ENCODE measurements around the gene MATN1. TPM values are rescaled to one million over a fixed set of nuclear protein-coding genes. Genes with fewer than 3 reads are reported as not detected.

MATN1 gene
- total RNA-seq, 8 experiments from 2014 or later: 0.22 to 2.9 (median 1.0) TPM

DNA sequence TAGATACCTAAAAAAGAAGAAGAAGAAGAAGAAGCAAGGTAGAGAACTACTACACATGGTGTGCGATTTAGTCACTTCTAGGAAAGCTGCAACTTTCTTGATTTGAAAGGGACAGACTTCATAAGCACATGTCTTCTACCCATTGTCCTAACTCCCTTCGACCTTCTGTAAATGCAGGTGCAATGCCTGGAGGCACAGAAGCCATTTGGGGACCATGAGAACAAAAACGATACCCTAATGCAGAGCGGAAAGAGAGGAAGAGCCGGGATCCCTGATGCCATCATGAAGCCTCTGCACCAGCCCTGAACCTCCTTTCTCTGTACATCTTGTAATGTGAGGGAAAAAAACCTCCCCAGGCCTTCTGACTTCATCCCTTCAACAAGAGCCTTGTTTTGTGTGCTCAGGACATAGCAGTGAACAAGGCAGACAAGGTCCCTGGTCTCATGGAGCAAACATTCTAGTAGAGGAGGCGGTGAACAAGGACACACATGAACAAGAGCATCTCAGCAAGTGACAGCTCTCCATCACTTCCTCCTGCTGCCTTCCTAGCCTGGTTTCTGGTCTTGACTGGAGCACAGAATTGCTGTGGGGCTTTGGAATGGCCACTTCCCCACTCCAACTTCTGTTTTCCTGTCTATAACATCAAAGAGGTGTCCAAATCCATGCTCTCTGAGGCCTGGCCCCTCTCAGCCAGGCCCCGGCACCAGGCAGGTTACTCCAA lies 39.7 kb upstream of the MATN1 start:
- in situ Hi-C loops (cut with MboI; ENCODE audit: low pct_unique_long_range_greater_than_20kb in 2 of 9, low sequenced_read_pairs in 9 of 9, unreplicated experiment in 9 of 9): no loop called here
- Histone ChIP-seq H3K27ac (peak overlapping the region in 1 of 2 donors; percentile 27), H3K4me1 (replicated peaks in 1 of 2) (peaks cover 29 to 35% of the 10 kb centered on the region in 2 donors), H3K4me3 (no peak overlapping the region)
- ATAC-seq (replicated peaks in 6 of 8): no peak
- 45 to 100% (median 84%) methylated on average over 3 to 7 of the region's 7 CpGs for WGBS, 10 experiments

- WGBS, 10 experiments: 29 to 90% (median 80%) methylated on average over 1 to 6 of the region's 6 CpGs; no CpG with 5 or more reads in 3 of the 10 experiments
- peak in 7 of 8 experiments; percentile 78 to 93 (median 88) for ATAC-seq (replicated peaks in 6 of 8)
- Histone ChIP-seq H3K27ac (peak overlapping the region; percentile 22 to 43), H3K4me3 (no peak overlapping the region), H3K4me1 (replicated peaks in 1 of 2) (peaks cover 29 to 35% of the 10 kb centered on the region in 2 donors)
- in situ Hi-C loops (cut with MboI; ENCODE audit: low pct_unique_long_range_greater_than_20kb in 2 of 9, low sequenced_read_pairs in 9 of 9, unreplicated experiment in 9 of 9): no loop called here
These were observed 39.0 kb upstream of the MATN1 start for GRCh38 chr1:30762152-30762929.

DNA sequence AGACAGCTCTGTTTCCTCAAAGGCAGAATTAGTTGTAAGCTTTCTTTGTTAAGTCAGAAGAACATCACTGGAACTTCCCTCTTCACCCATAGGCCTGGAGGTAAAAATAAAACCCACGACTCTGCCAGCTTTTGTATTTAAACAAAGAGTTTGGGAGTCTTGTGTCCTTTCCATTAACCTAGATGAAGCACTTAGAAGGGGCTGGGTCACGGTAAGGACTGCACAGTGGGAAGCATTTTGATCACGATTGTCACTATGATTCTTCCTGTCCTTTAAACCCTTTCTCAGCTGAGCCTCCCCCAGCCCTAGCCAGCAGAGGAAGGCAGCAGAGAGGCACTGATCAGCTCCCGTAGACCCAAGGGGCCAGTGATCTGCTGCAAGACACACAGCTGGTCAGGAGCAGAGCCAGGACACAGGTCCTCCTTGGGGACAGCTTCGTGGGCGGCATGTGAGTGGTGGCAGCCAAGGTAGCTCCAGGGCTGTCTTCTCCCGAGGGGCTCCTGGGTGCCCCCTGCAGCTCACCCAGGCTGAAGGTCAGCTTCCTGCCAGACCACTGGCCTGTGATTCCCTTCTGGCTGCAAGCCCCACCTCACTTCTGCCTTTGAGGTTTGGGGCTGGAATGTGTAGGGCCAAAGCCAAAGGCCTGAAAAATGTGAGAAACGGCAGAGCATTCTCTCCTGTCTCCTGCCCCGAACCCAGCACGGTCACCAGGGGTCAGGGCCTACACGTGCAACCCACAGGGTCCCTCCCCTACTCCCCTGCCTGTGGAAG lies 38.2 kb upstream of the MATN1 start:
- WGBS, 10 experiments: 16 to 76% (median 43%) methylated on average over 2 to 8 of the region's 11 CpGs; no CpG with 5 or more reads in 2 of the 10 experiments
- ATAC-seq (replicated peaks in 6 of 8): peak in 1 of 8 experiments; percentile 7
- in situ Hi-C loops (cut with MboI; ENCODE audit: low pct_unique_long_range_greater_than_20kb in 2 of 9, low sequenced_read_pairs in 9 of 9, unreplicated experiment in 9 of 9): no loop called here
- Histone ChIP-seq H3K4me3 (no peak overlapping the region), H3K27ac (peak overlapping the region in 1 of 2 donors; percentile 43), H3K4me1 (replicated peaks in 1 of 2) (peaks cover 29 to 35% of the 10 kb centered on the region in 2 donors)

- Histone ChIP-seq H3K4me3 (no peak overlapping the region), H3K4me1 (replicated peaks in 1 of 2) (peaks cover 29 to 36% of the 10 kb centered on the region in 2 donors), H3K27ac (no peak overlapping the region)
- no peak for ATAC-seq (replicated peaks in 6 of 8)
- 73 to 100% (median 90%) methylated on average over 2 to 18 of the region's 18 CpGs; no CpG with 5 or more reads in 2 of the 10 experiments for WGBS, 10 experiments
- in situ Hi-C loops (cut with MboI; ENCODE audit: low pct_unique_long_range_greater_than_20kb in 2 of 9, low sequenced_read_pairs in 9 of 9, unreplicated experiment in 9 of 9): no loop called here
These were observed 37.4 kb upstream of the MATN1 start for GRCh38 chr1:30760596-30761324.

DNA sequence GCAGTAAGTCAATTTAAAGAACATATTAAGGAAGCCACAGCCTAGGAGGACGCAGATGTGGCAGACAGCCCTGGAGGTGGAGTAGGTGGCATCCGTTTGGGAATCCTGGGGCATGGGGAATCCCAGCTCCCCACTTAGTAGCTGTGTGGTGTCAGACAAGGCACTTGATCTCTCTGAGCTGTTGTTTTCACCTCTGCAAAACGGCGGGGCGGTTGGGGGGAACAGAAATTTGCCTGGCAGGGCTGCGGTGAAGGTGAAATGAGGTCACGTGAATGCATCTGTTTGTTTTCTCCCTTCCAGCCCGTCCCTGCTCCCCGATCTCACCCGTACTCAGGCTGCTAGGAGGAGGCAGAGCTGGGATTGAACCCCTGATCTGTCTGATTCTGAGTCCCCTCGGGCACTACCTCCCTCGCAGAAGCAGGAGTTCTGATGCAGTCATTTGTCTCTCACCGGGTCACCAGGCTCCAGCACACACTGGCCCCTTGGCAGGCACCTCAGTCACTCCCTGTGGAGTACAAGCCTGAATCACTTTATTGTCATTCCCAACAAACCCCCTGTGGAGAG lies 36.4 kb upstream of the MATN1 start:
- in situ Hi-C loops (cut with MboI; ENCODE audit: low pct_unique_long_range_greater_than_20kb in 2 of 9, low sequenced_read_pairs in 9 of 9, unreplicated experiment in 9 of 9): no loop called here
- peak in 1 of 8 experiments; percentile 42 for ATAC-seq (replicated peaks in 6 of 8)
- Histone ChIP-seq H3K4me1 (replicated peaks in 1 of 2) (peaks cover 29 to 40% of the 10 kb centered on the region in 2 donors), H3K4me3 (no peak overlapping the region), H3K27ac (no peak overlapping the region)
- 55 to 100% (median 74%) methylated on average over 2 to 13 of the region's 13 CpGs; no CpG with 5 or more reads in 3 of the 10 experiments for WGBS, 10 experiments

- H3K4me3 ChIP-seq: no peak overlapping the region
- in situ Hi-C loops (cut with MboI; ENCODE audit: low pct_unique_long_range_greater_than_20kb in 2 of 9, low sequenced_read_pairs in 9 of 9, unreplicated experiment in 9 of 9): no loop called here
- peak in 2 of 8 experiments; percentile 13 to 76 for ATAC-seq (replicated peaks in 6 of 8)
- peaks cover 28 to 40% of the 10 kb centered on the region in 2 donors for H3K4me1 ChIP-seq (replicated peaks in 1 of 2)
- H3K27ac ChIP-seq: no peak overlapping the region
These were observed 35.5 kb upstream of the MATN1 start for GRCh38 chr1:30758785-30759380.

- ATAC-seq (replicated peaks in 6 of 8): no peak
- in situ Hi-C loops (cut with MboI; ENCODE audit: low pct_unique_long_range_greater_than_20kb in 2 of 9, low sequenced_read_pairs in 9 of 9, unreplicated experiment in 9 of 9): no loop called here
- Histone ChIP-seq H3K4me3 (no peak overlapping the region), H3K4me1 (replicated peaks in 1 of 2) (peaks cover 22 to 33% of the 10 kb centered on the region in 2 donors), H3K27ac (no peak overlapping the region)
- 80 to 100% (median 94%) methylated on average over 1 to 7 of the region's 7 CpGs; no CpG with 5 or more reads in 3 of the 10 experiments for WGBS, 10 experiments
These were observed 34.8 kb upstream of the MATN1 start for GRCh38 chr1:30758121-30758688.

- no peak for ATAC-seq (replicated peaks in 6 of 8)
- no peak within 1 kb of the TSS for H3K27ac ChIP-seq
- 25 to 100% (median 90%) methylated on average over 1 to 16 of the region's 21 CpGs; no CpG with 5 or more reads in 2 of the 10 experiments for WGBS, 10 experiments
These were observed 34.2 kb upstream of the MATN1 start, which contains the start of gene LAPTM5 for GRCh38 chr1:30757352-30758120. TSS of gene LAPTM5 (minus strand) at chr1:30757774. CDS start at chr1:30757745, 29 bp downstream.

GRCh38 chr1:30756545-30757351 lies 33.4 kb upstream of the MATN1 start:
- WGBS, 10 experiments: 10 to 100% (median 82%) methylated on average over 1 to 13 of the region's 17 CpGs; no CpG with 5 or more reads in 2 of the 10 experiments
- no peak overlapping the region for H3K27ac ChIP-seq
- peak in 2 of 8 experiments; percentile 70 to 74 for ATAC-seq (replicated peaks in 6 of 8)
- peaks cover 12 to 21% of the 10 kb centered on the region in 2 donors for H3K4me1 ChIP-seq (replicated peaks in 1 of 2)
- in situ Hi-C loops (cut with MboI; ENCODE audit: low pct_unique_long_range_greater_than_20kb in 2 of 9, low sequenced_read_pairs in 9 of 9, unreplicated experiment in 9 of 9): no loop called here
- no peak overlapping the region for H3K4me3 ChIP-seq

More at GRCh38 chr1:30757352-30758120, 34.2 kb upstream of the MATN1 start, which contains the start of gene LAPTM5:
- H3K4me3 ChIP-seq: no peak within 1 kb of the TSS
- peaks cover 19 to 28% of the 10 kb centered on the region in 2 donors for H3K4me1 ChIP-seq (replicated peaks in 1 of 2)
- in situ Hi-C loops (cut with MboI; ENCODE audit: low pct_unique_long_range_greater_than_20kb in 2 of 9, low sequenced_read_pairs in 9 of 9, unreplicated experiment in 9 of 9): no loop called here

GRCh38 chr1:30756206-30756544 lies 32.8 kb upstream of the MATN1 start:
- in situ Hi-C loops (cut with MboI; ENCODE audit: low pct_unique_long_range_greater_than_20kb in 2 of 9, low sequenced_read_pairs in 9 of 9, unreplicated experiment in 9 of 9): no loop called here
- Histone ChIP-seq H3K4me3 (no peak overlapping the region), H3K27ac (no peak overlapping the region), H3K4me1 (replicated peaks in 1 of 2) (peaks cover 6 to 15% of the 10 kb centered on the region in 2 donors)
- WGBS, 10 experiments: 82 to 100% (median 91%) methylated on average over 1 to 4 of the region's 4 CpGs; no CpG with 5 or more reads in 4 of the 10 experiments
- ATAC-seq (replicated peaks in 6 of 8): no peak
